Panc1 (cell line): ENCODE measurements around the gene SFTA2. TPM values are rescaled to one million over a fixed set of nuclear protein-coding genes. Genes with fewer than 3 reads are reported as not detected.

ENCODE experiments used
- ATAC-seq: fragments of 200-7000 bp; cut with Tn5 transposase; 2 replicates; pipeline ENCODE4 v1.9.1; 2020; ENCODE audit warnings: mild to moderate bottlenecking, moderate library complexity
- BruUV-seq: library from RNA; stranded (reverse); fragments of 400-500 nt; replicated peaks from 2 replicates; lab custom pipeline; 2021; lab: Mats Ljungman, UMichigan
- CTCF ChIA-PET: fragments of 300-600 bp; sonication (Branson Sonifier 250); formaldehyde crosslinking; loops from one replicate; lab custom pipeline; 2022; ENCODE audit warnings: antibody characterized with exemption; lab: Charles Lee
- POLR2A ChIA-PET: fragments of 300-600 bp; sonication (Branson Sonifier 250); formaldehyde crosslinking; loops from one replicate; lab custom pipeline; 2022; ENCODE audit warnings: antibody characterized with exemption; lab: Charles Lee
- DNase-seq: peaks from one replicate; pipeline ENCODE4 v3.0.0-alpha.2; 2010; ENCODE audit warnings: low read depth, low spot score
- H3K27ac ChIP-seq: 2 replicates; pipeline ENCODE4 v1.5.1; 2011; ENCODE audit warnings: mild to moderate bottlenecking, low read length, inconsistent platforms
- H3K27me3 ChIP-seq: fragments of 200-500 bp; sonication (Bioruptor generic); 2 replicates; pipeline ENCODE4 v1.6.0; 2014; ENCODE audit warnings: low read length, inconsistent platforms; ENCODE audit not compliant: control insufficient read depth, insufficient read depth
- H3K36me3 ChIP-seq: fragments of 200-500 bp; sonication (Bioruptor generic); 2 replicates; pipeline ENCODE4 v1.5.1; 2014; ENCODE audit warnings: inconsistent platforms, mild to moderate bottlenecking, low read length, moderate library complexity; ENCODE audit not compliant: control insufficient read depth, insufficient read depth
- H3K4me1 ChIP-seq: 2 replicates; pipeline ENCODE4 v1.5.1; 2011; ENCODE audit warnings: inconsistent platforms, mild to moderate bottlenecking, low read length, moderate library complexity; ENCODE audit not compliant: control insufficient read depth, insufficient read depth
- H3K4me3 ChIP-seq, 2 experiments: 2 replicates each; pipeline ENCODE4 v1.5.1; 2011 to 2012; ENCODE audit warnings: low read depth in 2 of 2, low read length in 2 of 2, mild to moderate bottlenecking in 2 of 2, inconsistent platforms in 1 of 2, moderate library complexity in 1 of 2
- H3K9me3 ChIP-seq: fragments of 200-500 bp; sonication (Bioruptor generic); 2 replicates; pipeline ENCODE4 v1.5.1; 2014; ENCODE audit warnings: low read depth, mild to moderate bottlenecking, inconsistent platforms, low read length, moderate library complexity; ENCODE audit not compliant: control insufficient read depth, insufficient read depth
- CTCF ChIP-seq: fragments of 450-650 bp; IDR thresholded peaks from 2 replicates; pipeline ENCODE4 v1.5.1; 2017; ENCODE audit warnings: mild to moderate bottlenecking
- POLR2AphosphoS5 ChIP-seq: IDR thresholded peaks from 2 replicates; pipeline ENCODE4 v1.6.1; 2012; ENCODE audit warnings: mild to moderate bottlenecking, low read depth, low read length, moderate library complexity
- REST ChIP-seq, 2 experiments: IDR thresholded peaks; 2 replicates each; pipeline ENCODE4 v1.6.1; 2011 to 2012; ENCODE audit warnings: low read depth in 2 of 2, control low read depth in 1 of 2, low read length in 1 of 2, mild to moderate bottlenecking in 1 of 2, moderate library complexity in 1 of 2; ENCODE audit not compliant: insufficient read depth in 1 of 2
- SIN3A ChIP-seq: IDR thresholded peaks from 2 replicates; pipeline ENCODE4 v1.6.1; 2012; ENCODE audit warnings: low read depth, mild to moderate bottlenecking, low read length, moderate library complexity, borderline replicate concordance; ENCODE audit not compliant: insufficient read depth
- TCF7L2 ChIP-seq: IDR thresholded peaks from 2 replicates; pipeline ENCODE4 v1.6.1; 2011; ENCODE audit warnings: mild to moderate bottlenecking, low read depth, low read length, inconsistent platforms
- in situ Hi-C: cut with HindIII; loops from 2 replicates; pipeline ENCODE4 v1.10.0; 2016; ENCODE audit warnings: low sequenced_read_pairs, low pct_unique_long_range_greater_than_20kb
- intact Hi-C: fragments of 100-400 bp; cut with micrococcal nuclease; formaldehyde crosslinking; loops from one replicate; pipeline ENCODE4 v1.10.0; 2022; ENCODE audit not compliant: unreplicated experiment
- total RNA-seq: library from RNA; stranded (reverse); gene quantifications from one replicate; pipeline ENCODE4 v1.2.1, GENCODE V29; 2021; ENCODE audit not compliant: unreplicated experiment

Gene SFTA2
- total RNA-seq, 1 experiment from 2014 or later = not detected

- in situ Hi-C loops = no loop called here
- intact Hi-C loops = no loop called here
- H3K27me3 ChIP-seq = peaks cover 5% of the 10 kb centered on the region; the same call in 1 of the 2 replicates
Observed at GRCh38 chr6:30938730-30939129, 6.8 kb upstream of the SFTA2 start.

GRCh38 chr6:30937265-30937664 is 5.3 kb upstream of the SFTA2 start:
- peaks cover 2% of the 10 kb centered on the region; the same call in 1 of the 2 replicates for H3K4me1 ChIP-seq
- ChIA-PET CTCF (no interaction called here), POLR2A (no interaction called here)
- DNase-seq (no peak), ATAC-seq (no peak)
- in situ Hi-C loops (no loop called here), intact Hi-C loops (no loop called here)
- TF ChIP-seq REST (IDR thresholded peaks at IDR 0.05; ENCODE audit: insufficient read depth in 1 of 2, low read depth in 2 of 2, low read length in 1 of 2) = no peak
- TF ChIP-seq TCF7L2 = no peak
- TF ChIP-seq SIN3A = no peak
- no peak for TF ChIP-seq POLR2AphosphoS5
- TF ChIP-seq CTCF = no peak
- no TSS peak for BruUV-seq
- no peak overlapping the region for H3K27ac ChIP-seq
- no peak overlapping the region for H3K4me3 ChIP-seq
- no peaks in the 10 kb centered on the region for H3K27me3 ChIP-seq
- H3K36me3 ChIP-seq = no peaks in the 10 kb centered on the region
- H3K9me3 ChIP-seq = no peaks in the 10 kb centered on the region

More at GRCh38 chr6:30938730-30939129, 6.8 kb upstream of the SFTA2 start:
- Histone ChIP-seq H3K4me3 (no peak overlapping the region), H3K27ac (no peak overlapping the region), H3K4me1 (peaks cover 8% of the 10 kb centered on the region; the same call in 1 of the 2 replicates), H3K36me3 (no peaks in the 10 kb centered on the region), H3K9me3 (no peaks in the 10 kb centered on the region)
- ATAC-seq (no peak), DNase-seq (no peak)
- TF ChIP-seq POLR2AphosphoS5 = no peak
- no peak for TF ChIP-seq REST (IDR thresholded peaks at IDR 0.05; ENCODE audit: insufficient read depth in 1 of 2, low read depth in 2 of 2, low read length in 1 of 2)
- no TSS peak for BruUV-seq
- POLR2A ChIA-PET = interaction anchor here (0.6 kb wide), 1 partner anchor 243 kb away, joined by 3 read pairs; no protein-coding TSS in a partner anchor
- CTCF ChIA-PET = no interaction called here
